Kidney tubule cell (primary cell): ENCODE results near the gene FAN1.

Experiments
- DNase-seq: peaks from one replicate; pipeline ENCODE4 v3.0.0-alpha.2; 2018; ENCODE audit warnings: low spot score

The FAN1 gene

GRCh38 chr15:30921106-30921505, 17.4 kb downstream of the FAN1 start:
- no peak for DNase-seq

- DNase-seq = peak; percentile 63
Observed at GRCh38 chr15:30921781-30922479, 18.2 kb downstream of the FAN1 start.

GRCh38 chr15:30922480-30923311, 19.0 kb downstream of the FAN1 start:
- peak; percentile 92 for DNase-seq

GRCh38 chr15:30923429-30923828, 19.7 kb downstream of the FAN1 start:
- peak; percentile 13 for DNase-seq

- peak; percentile 46 for DNase-seq
Observed at GRCh38 chr15:30924353-30924752, 20.6 kb downstream of the FAN1 start.

- no peak for DNase-seq
Observed at GRCh38 chr15:30925686-30926085, 22.0 kb downstream of the FAN1 start.

GRCh38 chr15:30926161-30926560, 22.4 kb downstream of the FAN1 start:
- DNase-seq = no peak

GRCh38 chr15:30927148-30927761, 23.5 kb downstream of the FAN1 start:
- DNase-seq = no peak

- no peak for DNase-seq
Observed at GRCh38 chr15:30928076-30928475, 24.4 kb downstream of the FAN1 start.

GRCh38 chr15:30929064-30929669, 25.5 kb downstream of the FAN1 start:
- DNase-seq = peak; percentile 8

- DNase-seq = no peak
Observed at GRCh38 chr15:30929982-30930381, 26.3 kb downstream of the FAN1 start.

- DNase-seq = no peak
Observed at GRCh38 chr15:30930422-30930821, 26.7 kb downstream of the FAN1 start.

GRCh38 chr15:30933293-30933692, 29.6 kb downstream of the FAN1 start:
- no peak for DNase-seq

GRCh38 chr15:30939161-30939560, 35.4 kb downstream of the FAN1 start:
- DNase-seq = no peak

GRCh38 chr15:30940359-30940758, 36.6 kb downstream of the FAN1 start:
- DNase-seq = no peak

GRCh38 chr15:30941520-30941919, 37.8 kb downstream of the FAN1 start:
- DNase-seq = no peak

GRCh38 chr15:30943654-30944335, 40.1 kb downstream of the FAN1 start:
- DNase-seq = no peak

- DNase-seq = no peak
Observed at GRCh38 chr15:30953183-30953582, 49.5 kb downstream of the FAN1 start.

- peak; percentile 94 for DNase-seq
Observed at GRCh38 chr15:30953731-30954378, 50.1 kb downstream of the FAN1 start.

GRCh38 chr15:30954674-30955073, 51.0 kb downstream of the FAN1 start:
- DNase-seq = no peak
